Nephron progenitor cell (in vitro differentiated cells): Measurements from ENCODE around the gene GPR153.

Experiments used
- DNase-seq: peaks from one replicate; pipeline ENCODE4 v3.0.0; 2021
- H3K27ac Mint-ChIP-seq: 2 replicates; pipeline ENCODE4 v1.8.0; 2021; ENCODE audit warnings: mild to moderate bottlenecking, moderate library complexity, mixed read lengths
- H3K27me3 Mint-ChIP-seq: 2 replicates; pipeline ENCODE4 v1.8.0; 2021; ENCODE audit warnings: mild to moderate bottlenecking, low read depth, mixed read lengths; ENCODE audit not compliant: poor library complexity
- H3K36me3 Mint-ChIP-seq: 2 replicates; pipeline ENCODE4 v1.8.0; 2021; ENCODE audit warnings: low read depth, mixed read lengths
- H3K4me1 Mint-ChIP-seq: 2 replicates; pipeline ENCODE4 v1.8.0; 2021; ENCODE audit warnings: mixed read lengths
- H3K4me3 Mint-ChIP-seq: 2 replicates; pipeline ENCODE4 v1.8.0; 2021; ENCODE audit warnings: mild to moderate bottlenecking, moderate library complexity, mixed read lengths
- H3K9me3 Mint-ChIP-seq: 2 replicates; pipeline ENCODE4 v1.8.0; 2021; ENCODE audit warnings: mild to moderate bottlenecking, moderate library complexity, mixed read lengths
- CTCF ChIP-seq: fragments of 200-600 bp; sonication (generic); IDR thresholded peaks from 2 replicates; pipeline ENCODE4 v1.5.0; 2021; ENCODE audit warnings: antibody characterized with exemption

The GPR153 gene

GRCh38 chr1:6279066-6279465, 18.2 kb upstream of the GPR153 start:
- no peak for DNase-seq
- Mint-ChIP-seq H3K9me3 (no peaks in the 10 kb centered on the region), H3K4me3 (no peak overlapping the region), H3K36me3 (no peaks in the 10 kb centered on the region), H3K27ac (no peak overlapping the region), H3K4me1 (peaks cover 56% of the 10 kb centered on the region), H3K27me3 (peaks cover 13% of the 10 kb centered on the region)
- no peak for TF ChIP-seq CTCF

DNA sequence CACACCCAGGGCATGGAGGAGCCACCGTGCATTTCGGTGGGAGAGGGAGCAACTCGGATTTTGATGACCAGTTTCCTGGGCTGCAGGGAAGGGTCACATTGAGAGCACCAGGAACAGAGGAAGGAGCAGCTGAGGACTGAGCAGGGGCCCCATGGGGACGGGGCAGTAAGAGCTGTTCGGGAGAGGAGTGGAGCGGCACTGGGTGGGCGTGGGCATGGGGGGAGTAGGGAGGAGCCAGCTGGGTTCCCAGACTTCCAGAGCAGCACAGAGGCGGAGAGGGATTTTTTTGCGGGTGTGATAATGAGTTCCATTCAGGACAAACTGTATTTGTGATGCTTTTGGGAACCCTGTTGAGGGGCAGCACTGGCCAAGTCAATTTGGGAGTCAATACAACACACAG, 17.4 kb upstream of the GPR153 start:
- no peak for TF ChIP-seq CTCF

DNA sequence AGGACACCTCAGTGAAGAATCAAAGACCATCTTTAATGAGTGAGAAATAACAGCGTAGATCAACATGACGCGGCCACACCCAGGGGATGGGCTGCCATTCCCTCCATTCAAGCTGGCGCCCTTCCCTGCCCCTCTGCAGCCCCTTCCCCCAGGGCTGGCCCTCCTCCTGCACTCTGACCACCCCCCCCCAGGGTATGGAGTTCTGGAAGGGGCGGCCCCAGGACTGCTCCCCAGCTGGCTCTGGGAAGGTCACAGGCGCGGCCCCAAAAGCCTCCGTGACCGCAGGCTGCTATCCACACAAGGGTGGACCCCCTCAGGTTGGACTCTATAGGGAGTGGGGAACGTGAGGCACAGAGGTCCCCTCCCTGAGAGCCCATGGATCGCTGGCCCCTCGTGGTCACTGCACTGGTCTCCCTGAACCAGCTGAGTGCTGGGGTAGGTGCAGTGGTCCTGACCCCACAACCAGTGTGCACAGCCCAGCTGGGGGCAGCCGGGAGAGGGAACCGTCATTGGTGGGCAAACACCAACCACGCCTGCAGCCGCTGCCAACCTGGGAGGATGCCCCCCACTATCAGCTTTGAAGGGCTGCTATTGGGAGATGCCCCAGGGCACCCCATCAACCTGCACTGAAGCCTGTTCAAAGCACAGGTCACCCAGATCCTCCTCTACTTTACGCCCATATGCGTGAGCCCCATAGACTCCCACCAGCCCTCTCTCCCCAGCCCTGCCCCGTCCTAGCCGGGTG, 16.1 kb upstream of the GPR153 start:
- H3K27me3 Mint-ChIP-seq: peaks cover 10% of the 10 kb centered on the region
- H3K27ac Mint-ChIP-seq: no peak overlapping the region
- no peaks in the 10 kb centered on the region for H3K36me3 Mint-ChIP-seq
- H3K4me1 Mint-ChIP-seq: peaks cover 68% of the 10 kb centered on the region
- H3K9me3 Mint-ChIP-seq: no peaks in the 10 kb centered on the region
- TF ChIP-seq CTCF: no peak
- no peak overlapping the region for H3K4me3 Mint-ChIP-seq
- DNase-seq: no peak

More for the DNA sequence above, 17.4 kb upstream of the GPR153 start:
- H3K27ac Mint-ChIP-seq: no peak overlapping the region
- peaks cover 56% of the 10 kb centered on the region for H3K4me1 Mint-ChIP-seq
- H3K4me3 Mint-ChIP-seq: no peak overlapping the region
- no peak for DNase-seq
- H3K36me3 Mint-ChIP-seq: no peaks in the 10 kb centered on the region
- H3K9me3 Mint-ChIP-seq: no peaks in the 10 kb centered on the region
- H3K27me3 Mint-ChIP-seq: peaks cover 13% of the 10 kb centered on the region

- Mint-ChIP-seq H3K9me3 (no peaks in the 10 kb centered on the region), H3K27ac (no peak overlapping the region), H3K4me1 (peaks cover 77% of the 10 kb centered on the region), H3K36me3 (no peaks in the 10 kb centered on the region), H3K4me3 (peak overlapping the region; percentile 54), H3K27me3 (peaks cover 10% of the 10 kb centered on the region)
- peak; percentile 40 for DNase-seq
- no peak for TF ChIP-seq CTCF
These were observed 15.2 kb upstream of the GPR153 start for GRCh38 chr1:6275826-6276782.

- Mint-ChIP-seq H3K4me3 (no peak overlapping the region), H3K4me1 (peaks cover 91% of the 10 kb centered on the region), H3K9me3 (no peaks in the 10 kb centered on the region), H3K27ac (no peak overlapping the region), H3K27me3 (peaks cover 10% of the 10 kb centered on the region), H3K36me3 (no peaks in the 10 kb centered on the region)
- no peak for DNase-seq
- no peak for TF ChIP-seq CTCF
These were observed 13.8 kb upstream of the GPR153 start for GRCh38 chr1:6274622-6275139.
